Fibroblast of pulmonary artery (primary cell): ENCODE measurements around the gene KRTAP3-2.

Experiments used
- DNase-seq: peaks from one replicate; pipeline ENCODE4 v3.0.0-alpha.2; 2010; ENCODE audit warnings: low read depth
- H3K4me3 ChIP-seq: replicated peaks from 2 replicates; pipeline ENCODE4 v1.5.1; 2011; ENCODE audit warnings: low read depth, mild to moderate bottlenecking, control low read depth, low read length, moderate library complexity
- TF ChIP-seq, protein P1 (sequence below): IDR thresholded peaks from 2 replicates; pipeline ENCODE4 v1.5.1; 2011; ENCODE audit warnings: mild to moderate bottlenecking, control low read depth, low read length, inconsistent platforms; ENCODE audit errors: missing control alignments

KRTAP3-2 gene

GRCh38 chr17:41009936-41010335 lies 10.2 kb upstream of the KRTAP3-2 start:
- TF ChIP-seq, protein P1, sequence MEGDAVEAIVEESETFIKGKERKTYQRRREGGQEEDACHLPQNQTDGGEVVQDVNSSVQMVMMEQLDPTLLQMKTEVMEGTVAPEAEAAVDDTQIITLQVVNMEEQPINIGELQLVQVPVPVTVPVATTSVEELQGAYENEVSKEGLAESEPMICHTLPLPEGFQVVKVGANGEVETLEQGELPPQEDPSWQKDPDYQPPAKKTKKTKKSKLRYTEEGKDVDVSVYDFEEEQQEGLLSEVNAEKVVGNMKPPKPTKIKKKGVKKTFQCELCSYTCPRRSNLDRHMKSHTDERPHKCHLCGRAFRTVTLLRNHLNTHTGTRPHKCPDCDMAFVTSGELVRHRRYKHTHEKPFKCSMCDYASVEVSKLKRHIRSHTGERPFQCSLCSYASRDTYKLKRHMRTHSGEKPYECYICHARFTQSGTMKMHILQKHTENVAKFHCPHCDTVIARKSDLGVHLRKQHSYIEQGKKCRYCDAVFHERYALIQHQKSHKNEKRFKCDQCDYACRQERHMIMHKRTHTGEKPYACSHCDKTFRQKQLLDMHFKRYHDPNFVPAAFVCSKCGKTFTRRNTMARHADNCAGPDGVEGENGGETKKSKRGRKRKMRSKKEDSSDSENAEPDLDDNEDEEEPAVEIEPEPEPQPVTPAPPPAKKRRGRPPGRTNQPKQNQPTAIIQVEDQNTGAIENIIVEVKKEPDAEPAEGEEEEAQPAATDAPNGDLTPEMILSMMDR: no peak
- H3K4me3 ChIP-seq: no peak overlapping the region
- no peak for DNase-seq

DNA sequence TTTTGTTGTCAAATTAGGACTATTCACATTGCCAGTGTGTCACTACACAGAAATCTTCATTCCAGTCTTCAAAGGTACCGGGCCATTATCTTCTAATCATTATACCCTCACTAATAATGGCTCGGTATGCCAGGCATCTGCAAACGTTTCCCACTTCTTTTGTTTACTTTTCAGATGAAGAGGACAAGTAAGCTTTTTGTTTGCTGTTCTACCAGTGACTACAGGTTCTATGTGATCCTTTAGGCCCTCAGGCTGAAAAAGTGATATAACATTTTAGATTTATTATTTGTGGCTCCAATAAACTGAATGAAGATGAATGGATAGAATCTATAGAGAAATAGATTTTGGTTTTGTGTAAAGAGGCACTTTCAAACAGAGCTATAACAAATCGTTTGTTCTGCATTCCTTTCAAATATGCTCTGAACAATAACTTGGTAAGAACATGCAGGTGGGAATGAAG lies 9.6 kb upstream of the KRTAP3-2 start:
- H3K4me3 ChIP-seq: no peak overlapping the region
- DNase-seq: no peak
- TF ChIP-seq, protein P1: no peak

GRCh38 chr17:41008811-41009210 lies 9.1 kb upstream of the KRTAP3-2 start, which contains the start of gene KRTAP3-1:
Gene KRTAP3-1, minus strand, starts transcription at chr17:41009128. Its CDS starts 54 bp downstream, at chr17:41009074.
- TF ChIP-seq, protein P1: no peak
- DNase-seq: no peak
- H3K4me3 ChIP-seq: no peak within 1 kb of the TSS

GRCh38 chr17:41004397-41004796 lies 4.7 kb upstream of the KRTAP3-2 start:
- DNase-seq: no peak
- TF ChIP-seq, protein P1: no peak
- H3K4me3 ChIP-seq: no peak overlapping the region

- TF ChIP-seq, protein P1: no peak
- DNase-seq: no peak
- no peak overlapping the region for H3K4me3 ChIP-seq
These were observed 4.2 kb upstream of the KRTAP3-2 start for GRCh38 chr17:41003926-41004325.

DNA sequence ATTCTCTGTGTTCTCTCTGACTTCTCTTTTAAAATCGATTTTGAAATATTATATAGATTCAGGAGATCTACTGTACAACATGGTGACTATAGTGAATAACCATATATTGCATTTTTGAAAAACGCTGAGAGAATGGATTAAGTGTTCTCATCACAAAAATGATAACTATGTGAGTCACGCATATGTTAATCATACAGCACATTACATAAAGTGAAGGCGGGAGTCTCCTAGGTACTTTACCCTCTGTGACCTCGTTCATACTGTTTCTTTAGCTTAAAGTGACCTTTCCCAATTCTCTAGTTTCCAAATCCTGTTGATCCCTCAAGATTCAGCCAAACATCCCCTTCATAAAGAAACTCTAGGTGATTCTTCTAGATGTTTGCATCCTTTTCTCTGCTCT lies 3.1 kb upstream of the KRTAP3-2 start:
- TF ChIP-seq, protein P1: no peak
- H3K4me3 ChIP-seq: no peak overlapping the region
- no peak for DNase-seq

- no peak overlapping the region for H3K4me3 ChIP-seq
- DNase-seq: no peak
- TF ChIP-seq, protein P1: no peak
These were observed 2.1 kb upstream of the KRTAP3-2 start for GRCh38 chr17:41001795-41002194.
